Endodermal cell (in vitro differentiated cells): ENCODE measurements around the gene ZNF174. TPM values are rescaled to one million over a fixed set of nuclear protein-coding genes. Genes with fewer than 3 reads are reported as not detected.

Experiments
- DNase-seq: peaks from one replicate; pipeline ENCODE4 v3.0.0-alpha.2; 2017
- H3K27ac ChIP-seq: 2 replicates; pipeline ENCODE4 v1.5.1; 2013; ENCODE audit warnings: mild to moderate bottlenecking, low read depth, low read length, moderate library complexity
- H3K27me3 ChIP-seq: 2 replicates; pipeline ENCODE4 v1.6.1; 2013; ENCODE audit warnings: mild to moderate bottlenecking, low read length, moderate library complexity; ENCODE audit not compliant: insufficient read depth, control insufficient read depth, poor library complexity, severe bottlenecking
- H3K36me3 ChIP-seq: 2 replicates; pipeline ENCODE4 v1.7.0; 2013; ENCODE audit warnings: mild to moderate bottlenecking, low read length, moderate library complexity; ENCODE audit not compliant: control insufficient read depth, insufficient read depth
- H3K4me1 ChIP-seq: one replicate; pipeline ENCODE4 v1.7.0; 2013; ENCODE audit warnings: low read length; ENCODE audit not compliant: control insufficient read depth, insufficient read depth
- H3K4me3 ChIP-seq: 2 replicates; pipeline ENCODE4 v1.5.1; 2013; ENCODE audit warnings: mild to moderate bottlenecking, low read length, moderate library complexity
- H3K9ac ChIP-seq: 2 replicates; pipeline ENCODE4 v1.6.1; 2013; ENCODE audit warnings: mild to moderate bottlenecking, low read length, moderate library complexity; ENCODE audit not compliant: poor library complexity, severe bottlenecking; ENCODE audit errors: extremely low read depth
- H3K9me3 ChIP-seq: 2 replicates; pipeline ENCODE4 v1.6.1; 2013; ENCODE audit warnings: mild to moderate bottlenecking, low read length, moderate library complexity; ENCODE audit not compliant: control insufficient read depth
- H3K27ac Mint-ChIP-seq: 2 replicates; pipeline ENCODE4 v1.8.0; 2020; ENCODE audit warnings: mixed read lengths
- H3K27me3 Mint-ChIP-seq: 2 replicates; pipeline ENCODE4 v1.8.0; 2021; ENCODE audit warnings: mild to moderate bottlenecking, mixed read lengths; ENCODE audit not compliant: insufficient read depth
- H3K36me3 Mint-ChIP-seq: 2 replicates; pipeline ENCODE4 v1.8.0; 2020; ENCODE audit warnings: low read depth, mixed read lengths
- H3K4me1 Mint-ChIP-seq: 2 replicates; pipeline ENCODE4 v1.8.0; 2020; ENCODE audit warnings: mixed read lengths
- H3K4me3 Mint-ChIP-seq: 2 replicates; pipeline ENCODE4 v1.8.0; 2020; ENCODE audit warnings: mild to moderate bottlenecking, moderate library complexity, mixed read lengths
- H3K9me3 Mint-ChIP-seq: 2 replicates; pipeline ENCODE4 v1.8.0; 2020; ENCODE audit warnings: mild to moderate bottlenecking, mixed read lengths
- WGBS, 2 experiments: methylation state at CpG; one replicate each; pipeline versions ENCODE4 v1.1.5 to v1.1.7; 2013; ENCODE audit warnings: missing lambda C conversion rate in 2 of 2, mixed read lengths in 1 of 2; ENCODE audit not compliant: insufficient coverage in 1 of 2, insufficient read length in 1 of 2; 5-methylcytosine and 5-hydroxymethylcytosine counted together
- total RNA-seq, 2 donors: library from RNA; stranded (reverse); fragmentation: NEBNext Ultra II Directional in 1 of 2; extraction: Animal tissue kit (Norgen Biotek cat#: 25700) in 1 of 2; gene quantifications; 2 replicates in 1 of 2; 3 replicates in 1 of 2; pipeline ENCODE4 v1.2.1, GENCODE V29; 2021
- TF ChIP-seq, protein P1 (sequence below): fragments of 200-600 bp; sonication (generic); conservative IDR thresholded peaks from 2 replicates; pipeline ENCODE4 v1.5.0; 2021; ENCODE audit warnings: antibody characterized with exemption, mild to moderate bottlenecking

ZNF174 gene
- total RNA-seq, 2 donors from 2014 or later = 11.0 to 13.5 TPM

DNA sequence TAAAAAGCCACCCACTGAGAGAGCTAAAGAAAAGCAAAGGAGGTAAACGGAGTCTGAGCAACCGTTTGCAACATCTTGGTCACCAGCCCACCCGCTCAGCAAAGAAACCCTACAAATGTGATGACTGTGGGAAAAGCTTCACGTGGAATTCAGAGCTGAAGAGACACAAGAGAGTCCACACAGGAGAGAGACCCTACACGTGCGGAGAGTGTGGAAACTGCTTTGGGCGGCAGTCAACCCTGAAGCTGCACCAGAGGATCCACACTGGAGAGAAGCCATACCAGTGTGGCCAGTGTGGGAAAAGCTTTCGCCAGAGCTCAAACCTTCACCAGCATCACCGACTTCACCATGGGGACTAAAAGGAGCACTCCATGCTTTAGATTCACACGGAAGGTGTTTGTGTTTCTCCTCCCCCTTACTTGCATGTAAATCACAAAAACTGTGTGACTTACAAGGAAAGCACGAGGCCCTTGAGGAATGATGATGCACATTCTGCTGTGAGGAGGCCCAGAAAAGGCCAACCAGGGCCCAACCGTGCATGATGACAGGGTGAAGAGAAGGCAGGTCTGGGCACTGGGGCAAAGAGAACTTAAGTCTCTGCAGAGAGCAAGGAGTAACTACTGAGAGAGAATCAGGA lies 7.7 kb downstream of the ZNF174 start:
- H3K27me3 Mint-ChIP-seq = peaks cover 6% of the 10 kb centered on the region
- Histone ChIP-seq H3K4me1 (no peaks in the 10 kb centered on the region), H3K9ac (no peak overlapping the region), H3K36me3 (peaks cover 64% of the 10 kb centered on the region), H3K9me3 (peaks cover 79% of the 10 kb centered on the region), H3K4me3 (peak overlapping the region; percentile 69), H3K27me3 (no peaks in the 10 kb centered on the region), H3K27ac (no peak overlapping the region)
- no peak overlapping the region for H3K4me3 Mint-ChIP-seq
- peaks cover 78% of the 10 kb centered on the region for H3K36me3 Mint-ChIP-seq
- 91 to 93% methylated on average over 9 to 12 of the region's 12 CpGs for WGBS, 2 experiments
- H3K4me1 Mint-ChIP-seq = no peaks in the 10 kb centered on the region
- no peak overlapping the region for H3K27ac Mint-ChIP-seq
- TF ChIP-seq, protein P1, sequence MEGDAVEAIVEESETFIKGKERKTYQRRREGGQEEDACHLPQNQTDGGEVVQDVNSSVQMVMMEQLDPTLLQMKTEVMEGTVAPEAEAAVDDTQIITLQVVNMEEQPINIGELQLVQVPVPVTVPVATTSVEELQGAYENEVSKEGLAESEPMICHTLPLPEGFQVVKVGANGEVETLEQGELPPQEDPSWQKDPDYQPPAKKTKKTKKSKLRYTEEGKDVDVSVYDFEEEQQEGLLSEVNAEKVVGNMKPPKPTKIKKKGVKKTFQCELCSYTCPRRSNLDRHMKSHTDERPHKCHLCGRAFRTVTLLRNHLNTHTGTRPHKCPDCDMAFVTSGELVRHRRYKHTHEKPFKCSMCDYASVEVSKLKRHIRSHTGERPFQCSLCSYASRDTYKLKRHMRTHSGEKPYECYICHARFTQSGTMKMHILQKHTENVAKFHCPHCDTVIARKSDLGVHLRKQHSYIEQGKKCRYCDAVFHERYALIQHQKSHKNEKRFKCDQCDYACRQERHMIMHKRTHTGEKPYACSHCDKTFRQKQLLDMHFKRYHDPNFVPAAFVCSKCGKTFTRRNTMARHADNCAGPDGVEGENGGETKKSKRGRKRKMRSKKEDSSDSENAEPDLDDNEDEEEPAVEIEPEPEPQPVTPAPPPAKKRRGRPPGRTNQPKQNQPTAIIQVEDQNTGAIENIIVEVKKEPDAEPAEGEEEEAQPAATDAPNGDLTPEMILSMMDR = no peak
- no peak for DNase-seq
- H3K9me3 Mint-ChIP-seq = peaks cover 94% of the 10 kb centered on the region

DNA sequence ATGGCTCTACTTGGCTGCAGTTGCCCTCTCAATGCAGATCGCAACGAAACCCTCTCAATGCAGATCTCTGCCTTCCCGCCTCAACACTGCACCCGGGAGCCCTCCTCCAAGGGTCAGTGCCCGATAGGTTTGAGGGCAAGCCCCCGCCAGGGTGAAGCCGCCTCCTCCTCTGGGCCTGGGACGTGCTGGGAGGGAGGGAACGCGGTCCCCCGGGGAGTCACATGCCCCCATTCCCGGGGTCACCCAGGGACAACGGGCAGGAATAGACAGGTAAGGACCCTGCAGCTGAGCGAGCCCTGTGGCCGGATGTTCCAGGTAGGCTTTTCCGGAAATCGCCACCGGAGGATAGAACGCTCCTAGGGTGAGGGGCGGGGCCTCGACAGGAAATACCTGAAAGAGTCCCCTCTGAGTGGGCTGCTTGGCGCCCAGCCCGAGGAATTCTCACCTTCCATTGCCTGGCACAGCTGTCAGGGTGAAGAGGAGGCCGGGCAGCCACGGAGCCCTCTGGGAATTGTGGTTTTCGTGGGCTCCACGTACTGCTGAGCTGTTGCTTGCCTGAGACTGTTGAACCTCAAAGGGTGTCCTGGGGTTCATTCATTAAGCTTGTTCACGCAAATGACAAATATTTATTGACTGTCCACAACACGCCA lies 12.8 kb downstream of the ZNF174 start:
- WGBS, 2 experiments = 90 to 94% methylated on average over 15 to 29 of the region's 29 CpGs
- Histone ChIP-seq H3K4me1 (no peaks in the 10 kb centered on the region), H3K36me3 (peaks cover 12% of the 10 kb centered on the region), H3K9ac (no peak overlapping the region), H3K9me3 (peaks cover 38% of the 10 kb centered on the region), H3K4me3 (no peak overlapping the region), H3K27ac (no peak overlapping the region), H3K27me3 (no peaks in the 10 kb centered on the region)
- TF ChIP-seq, protein P1 = no peak
- Mint-ChIP-seq H3K27ac (no peak overlapping the region), H3K4me3 (no peak overlapping the region), H3K4me1 (no peaks in the 10 kb centered on the region), H3K36me3 (peaks cover 29% of the 10 kb centered on the region), H3K9me3 (peaks cover 90% of the 10 kb centered on the region), H3K27me3 (peaks cover 12% of the 10 kb centered on the region)
- DNase-seq = peak; percentile 58

DNA sequence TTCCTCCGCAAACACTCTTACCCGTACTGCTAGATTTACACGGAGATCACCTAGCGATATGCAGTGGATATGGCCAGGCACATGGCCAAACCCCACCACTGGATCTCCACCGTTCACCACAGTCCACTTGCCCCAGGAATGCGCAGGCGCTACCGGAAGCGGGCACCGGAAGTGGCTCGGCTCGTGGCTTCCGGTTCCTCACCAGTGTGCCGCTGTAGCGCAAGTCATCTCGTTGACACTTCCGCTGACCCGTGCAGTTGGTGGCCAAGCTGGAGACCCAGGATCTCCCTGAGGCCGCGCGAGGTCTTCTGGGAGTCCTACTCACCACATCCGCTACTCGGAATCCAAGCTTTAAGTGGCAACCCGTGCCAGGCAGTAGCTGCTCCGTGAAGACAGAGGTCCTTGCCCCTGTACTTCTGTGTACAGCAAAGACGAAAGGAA lies 30.8 kb downstream of the ZNF174 start:
- Mint-ChIP-seq H3K4me1 (no peaks in the 10 kb centered on the region), H3K4me3 (no peak overlapping the region), H3K27me3 (peaks cover 7% of the 10 kb centered on the region), H3K9me3 (no peaks in the 10 kb centered on the region), H3K27ac (no peak overlapping the region), H3K36me3 (no peaks in the 10 kb centered on the region)
- TF ChIP-seq, protein P1 = no peak
- no peak overlapping the region for H3K27ac ChIP-seq
- no peak for DNase-seq
- H3K27me3 ChIP-seq = no peaks in the 10 kb centered on the region
- no peaks in the 10 kb centered on the region for H3K4me1 ChIP-seq
- 96 to 97% methylated on average over 19 to 26 of the region's 26 CpGs for WGBS, 2 experiments
- H3K36me3 ChIP-seq = peaks cover 8% of the 10 kb centered on the region
- no peak overlapping the region for H3K4me3 ChIP-seq
- H3K9ac ChIP-seq = no peak overlapping the region
- H3K9me3 ChIP-seq = no peaks in the 10 kb centered on the region
